Mucosa of stomach (tissue), 1 donor: ENCODE results near the gene FNDC1.
"Not testable (repeated sequence)": the region's sequence is repeated elsewhere in the genome, so short reads cannot be mapped to it uniquely, and the experiment has no call there.

Experiments
- H3K27me3 ChIP-seq: one replicate; pipeline ENCODE4 v1.7.0; 2013; ENCODE audit warnings: mild to moderate bottlenecking, low read length; ENCODE audit not compliant: control insufficient read depth, insufficient read depth
- H3K36me3 ChIP-seq: one replicate; pipeline ENCODE4 v1.7.0; 2013; ENCODE audit warnings: low read length; ENCODE audit not compliant: control insufficient read depth, insufficient read depth
- H3K4me1 ChIP-seq: one replicate; pipeline ENCODE4 v1.7.0; 2013; ENCODE audit warnings: mild to moderate bottlenecking, low read length; ENCODE audit not compliant: control insufficient read depth, insufficient read depth
- H3K4me3 ChIP-seq: one replicate; pipeline ENCODE4 v1.7.0; 2013; ENCODE audit warnings: low read length
- H3K9ac ChIP-seq: one replicate; pipeline ENCODE4 v1.7.0; 2013; ENCODE audit warnings: mild to moderate bottlenecking, low read length, moderate library complexity
- H3K9me3 ChIP-seq: one replicate; pipeline ENCODE4 v1.7.0; 2013; ENCODE audit warnings: mild to moderate bottlenecking, low read length, moderate library complexity; ENCODE audit not compliant: control insufficient read depth
- donor health status: Pancreatic carcinoma.

The FNDC1 gene

GRCh38 chr6:159169193-159169555, at the start of gene FNDC1:
Gene FNDC1 (plus strand): TSS chr6:159169400. CDS start chr6:159169597, 197 bp downstream.
- Histone ChIP-seq H3K9ac (no peak within 1 kb of the TSS), H3K27me3 (peaks cover 55% of the 10 kb centered on the region), H3K4me3 (no peak within 1 kb of the TSS)

GRCh38 chr6:159119791-159120190, 49.4 kb upstream of the FNDC1 start:
- H3K9ac ChIP-seq: no peak overlapping the region
- no peaks in the 10 kb centered on the region for H3K36me3 ChIP-seq
- H3K27me3 ChIP-seq: no peaks in the 10 kb centered on the region
- H3K9me3 ChIP-seq: no peaks in the 10 kb centered on the region
- H3K4me1 ChIP-seq: no peaks in the 10 kb centered on the region
- no peak overlapping the region for H3K4me3 ChIP-seq

More at GRCh38 chr6:159169193-159169555, at the start of gene FNDC1:
- H3K4me1 ChIP-seq: no peaks in the 10 kb centered on the region
- no peaks in the 10 kb centered on the region for H3K9me3 ChIP-seq
- H3K36me3 ChIP-seq: no peaks in the 10 kb centered on the region

- H3K4me3 ChIP-seq: no peak overlapping the region
- no peaks in the 10 kb centered on the region for H3K36me3 ChIP-seq
- H3K9ac ChIP-seq: no peak overlapping the region
- no peaks in the 10 kb centered on the region for H3K4me1 ChIP-seq
- H3K27me3 ChIP-seq: no peaks in the 10 kb centered on the region
- no peaks in the 10 kb centered on the region for H3K9me3 ChIP-seq
Observed at GRCh38 chr6:159121486-159121885, 47.7 kb upstream of the FNDC1 start.

GRCh38 chr6:159122453-159122852, 46.7 kb upstream of the FNDC1 start:
- no peaks in the 10 kb centered on the region for H3K27me3 ChIP-seq
- no peak overlapping the region for H3K4me3 ChIP-seq
- no peak overlapping the region for H3K9ac ChIP-seq
- H3K9me3 ChIP-seq: no peaks in the 10 kb centered on the region
- H3K4me1 ChIP-seq: no peaks in the 10 kb centered on the region
- no peaks in the 10 kb centered on the region for H3K36me3 ChIP-seq

GRCh38 chr6:159123831-159124230, 45.4 kb upstream of the FNDC1 start:
- not testable (repeated sequence) for H3K4me1 ChIP-seq, H3K4me3 ChIP-seq, H3K9me3 ChIP-seq, H3K36me3 ChIP-seq, H3K27me3 ChIP-seq, H3K9ac ChIP-seq

GRCh38 chr6:159125014-159125609, 44.1 kb upstream of the FNDC1 start:
- no peaks in the 10 kb centered on the region for H3K36me3 ChIP-seq
- no peaks in the 10 kb centered on the region for H3K27me3 ChIP-seq
- no peak overlapping the region for H3K4me3 ChIP-seq
- H3K9me3 ChIP-seq: no peaks in the 10 kb centered on the region
- H3K4me1 ChIP-seq: no peaks in the 10 kb centered on the region
- H3K9ac ChIP-seq: no peak overlapping the region

GRCh38 chr6:159125951-159126352, 43.2 kb upstream of the FNDC1 start:
- H3K4me3 ChIP-seq: no peak overlapping the region
- no peaks in the 10 kb centered on the region for H3K27me3 ChIP-seq
- H3K36me3 ChIP-seq: no peaks in the 10 kb centered on the region
- H3K4me1 ChIP-seq: no peaks in the 10 kb centered on the region
- H3K9me3 ChIP-seq: no peaks in the 10 kb centered on the region
- H3K9ac ChIP-seq: no peak overlapping the region

GRCh38 chr6:159126590-159126989, 42.6 kb upstream of the FNDC1 start:
- Histone ChIP-seq H3K9ac (no peak overlapping the region), H3K4me1 (no peaks in the 10 kb centered on the region), H3K36me3 (no peaks in the 10 kb centered on the region), H3K27me3 (no peaks in the 10 kb centered on the region), H3K4me3 (no peak overlapping the region), H3K9me3 (no peaks in the 10 kb centered on the region)

GRCh38 chr6:159127701-159128100, 41.5 kb upstream of the FNDC1 start:
- H3K9ac ChIP-seq: no peak overlapping the region
- H3K27me3 ChIP-seq: no peaks in the 10 kb centered on the region
- no peak overlapping the region for H3K4me3 ChIP-seq
- H3K36me3 ChIP-seq: no peaks in the 10 kb centered on the region
- no peaks in the 10 kb centered on the region for H3K9me3 ChIP-seq
- no peaks in the 10 kb centered on the region for H3K4me1 ChIP-seq

- Histone ChIP-seq H3K9ac (no peak overlapping the region), H3K4me1 (no peaks in the 10 kb centered on the region), H3K9me3 (no peaks in the 10 kb centered on the region), H3K27me3 (no peaks in the 10 kb centered on the region), H3K4me3 (no peak overlapping the region), H3K36me3 (no peaks in the 10 kb centered on the region)
Observed at GRCh38 chr6:159128978-159129377, 40.2 kb upstream of the FNDC1 start.

GRCh38 chr6:159130846-159131245, 38.4 kb upstream of the FNDC1 start:
- Histone ChIP-seq H3K4me1 (no peaks in the 10 kb centered on the region), H3K9ac (no peak overlapping the region), H3K27me3 (peaks cover 4% of the 10 kb centered on the region), H3K9me3 (no peaks in the 10 kb centered on the region), H3K4me3 (no peak overlapping the region), H3K36me3 (no peaks in the 10 kb centered on the region)

- Histone ChIP-seq H3K9ac (no peak overlapping the region), H3K9me3 (no peaks in the 10 kb centered on the region), H3K4me1 (no peaks in the 10 kb centered on the region), H3K4me3 (no peak overlapping the region), H3K36me3 (no peaks in the 10 kb centered on the region), H3K27me3 (peaks cover 9% of the 10 kb centered on the region)
Observed at GRCh38 chr6:159131709-159132108, 37.5 kb upstream of the FNDC1 start.

- no peaks in the 10 kb centered on the region for H3K36me3 ChIP-seq
- no peak overlapping the region for H3K9ac ChIP-seq
- H3K9me3 ChIP-seq: no peaks in the 10 kb centered on the region
- peaks cover 9% of the 10 kb centered on the region for H3K27me3 ChIP-seq
- H3K4me3 ChIP-seq: no peak overlapping the region
- no peaks in the 10 kb centered on the region for H3K4me1 ChIP-seq
Observed at GRCh38 chr6:159132664-159133063, 36.5 kb upstream of the FNDC1 start.
